AG04449 (cell line): ENCODE results near the gene THSD4.

Experiments
- CTCF ChIA-PET: fragments of 350-600 bp; formaldehyde crosslinking; extraction: SDS; loops from one replicate; lab custom pipeline; 2021; ENCODE audit warnings: antibody characterized with exemption; lab: Yijun Ruan, JAX
- POLR2A ChIA-PET: fragments of 400-600, 350-600 bp; formaldehyde crosslinking; extraction: SDS; loops from one replicate; lab custom pipeline; 2020; ENCODE audit warnings: antibody characterized with exemption, inconsistent platforms; lab: Yijun Ruan, JAX
- DNase-seq: peaks from one replicate; pipeline ENCODE4 v3.0.0-alpha.2; 2010; ENCODE audit warnings: low read depth, low spot score
- H3K4me3 ChIP-seq: 2 replicates; pipeline ENCODE4 v1.5.1; 2011; ENCODE audit warnings: low read depth, mild to moderate bottlenecking, control low read depth, low read length
- TF ChIP-seq, protein P1 (sequence below): IDR thresholded peaks from one replicate; pipeline ENCODE4 v1.5.1; 2011; ENCODE audit warnings: mild to moderate bottlenecking, moderate library complexity, low read length, control low read depth, inconsistent platforms; ENCODE audit not compliant: insufficient read depth; ENCODE audit errors: missing control alignments

The THSD4 gene

DNA sequence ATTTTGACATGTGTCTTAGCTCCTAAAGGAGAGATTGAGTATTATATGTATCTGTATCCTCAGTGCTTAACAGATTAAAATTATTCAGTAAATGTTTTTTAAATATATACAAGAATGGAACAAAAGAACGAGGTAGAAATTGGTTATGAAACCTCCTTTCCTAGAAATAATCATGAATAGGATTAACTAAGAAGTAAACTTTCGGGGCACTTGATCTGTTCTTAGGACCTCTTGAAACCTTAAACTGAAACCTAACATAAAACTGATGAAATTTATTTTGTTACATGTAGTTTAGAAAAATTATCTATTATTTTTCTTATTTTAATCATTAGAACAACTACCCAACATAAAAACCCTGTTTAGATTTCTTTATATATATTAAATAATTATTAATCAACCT is 311.5 kb downstream of the THSD4 start:
- DNase-seq: no peak
- POLR2A ChIA-PET: no interaction called here
- TF ChIP-seq, protein P1, sequence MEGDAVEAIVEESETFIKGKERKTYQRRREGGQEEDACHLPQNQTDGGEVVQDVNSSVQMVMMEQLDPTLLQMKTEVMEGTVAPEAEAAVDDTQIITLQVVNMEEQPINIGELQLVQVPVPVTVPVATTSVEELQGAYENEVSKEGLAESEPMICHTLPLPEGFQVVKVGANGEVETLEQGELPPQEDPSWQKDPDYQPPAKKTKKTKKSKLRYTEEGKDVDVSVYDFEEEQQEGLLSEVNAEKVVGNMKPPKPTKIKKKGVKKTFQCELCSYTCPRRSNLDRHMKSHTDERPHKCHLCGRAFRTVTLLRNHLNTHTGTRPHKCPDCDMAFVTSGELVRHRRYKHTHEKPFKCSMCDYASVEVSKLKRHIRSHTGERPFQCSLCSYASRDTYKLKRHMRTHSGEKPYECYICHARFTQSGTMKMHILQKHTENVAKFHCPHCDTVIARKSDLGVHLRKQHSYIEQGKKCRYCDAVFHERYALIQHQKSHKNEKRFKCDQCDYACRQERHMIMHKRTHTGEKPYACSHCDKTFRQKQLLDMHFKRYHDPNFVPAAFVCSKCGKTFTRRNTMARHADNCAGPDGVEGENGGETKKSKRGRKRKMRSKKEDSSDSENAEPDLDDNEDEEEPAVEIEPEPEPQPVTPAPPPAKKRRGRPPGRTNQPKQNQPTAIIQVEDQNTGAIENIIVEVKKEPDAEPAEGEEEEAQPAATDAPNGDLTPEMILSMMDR: no peak

DNA sequence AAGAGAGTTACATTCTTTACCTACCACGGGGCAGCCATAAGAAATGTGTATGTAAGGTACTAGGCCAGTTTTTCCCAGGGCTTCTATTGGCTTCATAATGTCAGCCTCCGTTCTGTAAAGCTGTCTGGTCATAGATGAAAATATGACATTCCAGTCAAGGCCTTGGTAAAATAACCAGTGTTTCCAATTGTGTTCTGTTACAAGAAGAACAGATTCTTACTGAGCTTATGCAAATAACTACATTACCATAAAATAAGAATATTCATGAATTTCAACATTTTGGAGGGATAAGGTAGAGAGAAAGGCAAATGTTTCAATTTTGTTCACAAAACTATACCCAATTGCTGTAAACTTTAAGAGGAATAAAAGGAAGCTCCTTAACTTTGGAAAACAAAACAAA is 315.5 kb downstream of the THSD4 start:
- ChIA-PET POLR2A (no interaction called here), CTCF (interaction anchor here (0.8 to 1.4 kb wide), 7 partner anchors 10 to 322 kb away, joined by 3 to 6 read pairs (median 4); no protein-coding TSS in a partner anchor)
- DNase-seq: no peak
- H3K4me3 ChIP-seq: no peak overlapping the region
- TF ChIP-seq, protein P1: no peak

More for the DNA sequence above, 311.5 kb downstream of the THSD4 start:
- CTCF ChIA-PET: interaction anchor here (0.7 to 1.6 kb wide), 5 partner anchors 13 to 49 kb away, joined by 3 to 4 read pairs (median 3); no protein-coding TSS in a partner anchor
- H3K4me3 ChIP-seq: no peak overlapping the region

DNA sequence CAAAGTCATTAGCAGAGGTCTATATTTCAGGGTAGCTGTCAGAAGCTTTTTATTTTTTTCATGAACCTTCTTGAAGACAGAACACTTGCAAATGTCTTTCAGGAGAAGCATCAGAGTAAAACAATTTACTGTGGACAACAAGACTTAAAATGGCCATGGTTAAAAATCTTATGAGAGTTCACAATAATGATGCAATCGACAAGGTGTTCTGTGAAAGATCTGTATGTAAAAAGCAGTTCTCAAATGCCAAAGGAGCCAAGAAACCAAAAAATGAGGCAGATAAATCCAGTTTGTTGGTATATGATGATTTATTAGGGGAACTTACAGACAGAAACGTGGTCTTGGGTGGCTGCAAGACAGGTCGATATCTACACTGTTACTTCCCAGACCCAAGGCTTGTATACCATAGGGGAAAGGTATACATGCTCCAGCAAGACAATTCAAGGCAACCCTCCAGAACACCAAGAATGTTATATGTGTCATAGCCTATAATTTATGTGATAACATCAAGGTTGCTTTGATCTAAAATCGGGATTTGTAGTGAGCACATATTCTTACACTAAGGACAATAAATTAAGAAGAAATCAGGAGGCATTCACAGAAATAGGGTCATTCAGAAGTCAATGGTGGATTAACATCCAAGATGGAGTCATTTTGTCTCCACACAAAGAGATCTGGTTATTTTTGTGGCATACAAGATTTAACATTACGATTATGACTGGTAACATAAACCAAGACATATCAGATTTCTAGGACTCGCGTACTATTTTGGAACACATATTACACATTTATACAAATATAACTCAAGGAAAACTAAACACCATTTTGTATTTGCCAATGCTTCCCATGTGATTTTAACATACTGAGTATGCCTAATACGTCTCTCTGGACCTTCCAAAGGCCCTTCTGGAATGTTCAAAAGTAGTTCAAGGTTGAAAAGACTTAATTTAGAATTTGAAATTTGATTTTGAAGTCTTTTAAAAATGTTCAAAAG is 316.4 kb downstream of the THSD4 start:
- no peak overlapping the region for H3K4me3 ChIP-seq
- POLR2A ChIA-PET: no interaction called here
- CTCF ChIA-PET: interaction anchor here (0.8 to 10.5 kb wide), 8 partner anchors 9 to 323 kb away, joined by 3 to 197 read pairs (median 4); partner anchors contain the start of gene THSD4

DNA sequence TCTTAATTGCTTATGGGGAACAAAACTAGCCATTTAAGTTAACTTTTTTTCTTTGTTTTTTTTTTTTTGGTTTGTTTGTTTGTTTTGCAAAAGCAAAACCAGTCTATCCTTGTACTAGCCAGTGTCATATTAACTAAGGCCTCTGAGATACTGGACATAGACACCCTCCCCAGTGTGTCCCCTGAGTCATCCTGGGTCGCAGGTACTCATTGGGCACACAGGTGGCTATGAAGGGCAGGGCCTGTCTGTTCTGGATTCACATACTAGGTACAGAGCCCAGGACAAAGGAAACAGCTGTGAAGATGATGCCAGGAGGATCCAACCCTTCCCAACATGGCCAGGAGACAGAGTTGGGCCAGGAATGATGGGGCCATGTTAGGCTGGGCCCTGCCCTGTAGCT is 318.1 kb downstream of the THSD4 start:
- no peak overlapping the region for H3K4me3 ChIP-seq
- TF ChIP-seq, protein P1: no peak
- POLR2A ChIA-PET: no interaction called here
- CTCF ChIA-PET: interaction anchor here (1.1 to 10.5 kb wide), 5 partner anchors 11 to 368 kb away, joined by 3 to 197 read pairs (median 18); partner anchors contain the start of gene THSD4
- no peak for DNase-seq

More for the DNA sequence above, 316.4 kb downstream of the THSD4 start:
- no peak for DNase-seq
- TF ChIP-seq, protein P1: no peak

DNA sequence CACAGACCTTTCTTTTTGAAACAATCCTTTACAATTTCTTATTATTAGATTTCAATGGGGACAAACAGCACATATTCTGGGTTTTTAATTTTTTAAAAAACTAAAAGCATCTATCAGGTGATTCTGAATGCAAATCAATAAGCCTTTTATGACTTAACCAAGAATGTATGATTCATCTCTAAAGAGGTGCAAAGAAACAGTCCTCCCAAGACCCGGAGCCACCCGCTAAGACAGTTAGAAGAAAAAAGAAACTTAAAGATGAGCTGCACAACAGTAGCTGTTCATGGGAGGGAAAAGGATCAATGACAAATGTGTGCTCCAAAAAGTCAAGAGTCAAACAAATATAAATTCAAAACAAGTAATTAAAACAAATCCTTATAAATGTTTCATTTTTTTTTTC is 319.5 kb downstream of the THSD4 start:
- ChIA-PET CTCF (interaction anchor here (1.0 to 10.5 kb wide), 7 partner anchors 7 to 352 kb away, joined by 3 to 197 read pairs (median 4); partner anchors contain the start of gene THSD4), POLR2A (no interaction called here)
- no peak overlapping the region for H3K4me3 ChIP-seq
- no peak for DNase-seq
- TF ChIP-seq, protein P1: no peak

DNA sequence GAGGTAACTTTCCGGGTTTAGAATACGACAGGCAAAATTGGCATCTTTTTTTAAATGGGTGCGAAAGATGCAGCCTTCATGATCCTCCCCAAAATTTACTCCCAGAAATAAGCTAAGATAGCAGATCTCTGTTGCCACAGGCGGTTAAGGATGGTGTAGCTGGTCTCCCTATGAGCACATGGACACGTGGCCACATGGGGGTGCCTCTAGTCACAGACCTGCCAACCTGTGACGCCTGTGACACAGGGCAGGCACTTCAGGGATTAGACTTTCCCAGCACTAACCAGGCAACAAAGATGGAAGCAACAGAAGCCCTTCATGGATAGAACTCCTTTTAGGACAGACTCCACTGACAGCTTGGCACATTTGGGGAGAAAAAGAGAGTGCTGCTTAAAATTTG is 320.3 kb downstream of the THSD4 start:
- POLR2A ChIA-PET: interaction anchor here (0.5 kb wide), 1 partner anchor 454 kb away, joined by 7 read pairs; no protein-coding TSS in a partner anchor
- TF ChIP-seq, protein P1: no peak
- DNase-seq: no peak
- CTCF ChIA-PET: interaction anchor here (1.1 to 10.5 kb wide), 5 partner anchors 9 to 353 kb away, joined by 3 to 197 read pairs (median 18); partner anchors contain the start of gene THSD4
- H3K4me3 ChIP-seq: no peak overlapping the region
